Measurements from ENCODE around the gene SMPD3.

GRCh38 chr16:68436581-68436980 is 11.7 kb downstream of the SMPD3 start:
- TF ChIP-seq GATA2 (IDR thresholded peaks at IDR 0.05; ENCODE audit: low read depth, low read length) (no peak), GATA3 (IDR thresholded peaks at IDR 0.05; ENCODE audit: low read depth, low read length) (no peak)
